OCI-LY3 (cell line): ENCODE data around the gene PTPRD.

Experiments
- H2AFZ ChIP-seq: fragments of 200-600, 300-600 bp; shearing (Covaris generic); 2 replicates; pipeline ENCODE4 v1.6.0; 2014; ENCODE audit warnings: antibody characterized with exemption, low read depth, low read length
- H3K27ac ChIP-seq: fragments of 200-600, 300-600 bp; sonication (generic); 2 replicates; pipeline ENCODE4 v1.5.1; 2014; ENCODE audit warnings: mild to moderate bottlenecking, low read length, moderate library complexity, mixed read lengths
- H3K27me3 ChIP-seq: fragments of 200-600, 300-600 bp; sonication (generic); 2 replicates; pipeline ENCODE4 v1.6.1; 2014; ENCODE audit warnings: low read depth, low read length, mixed read lengths
- H3K36me3 ChIP-seq: fragments of 200-600, 300-600 bp; sonication (generic); replicated peaks from 2 replicates; pipeline ENCODE3; 2014; ENCODE audit warnings: low read depth, low read length, mixed read lengths
- H3K4me1 ChIP-seq: fragments of 300-600, 200-600 bp; sonication (generic); 2 replicates; pipeline ENCODE4 v1.6.1; 2014; ENCODE audit warnings: low read length, mixed read lengths
- H3K4me2 ChIP-seq: fragments of 200-600, 300-600 bp; sonication (generic); 2 replicates; pipeline ENCODE4 v1.6.1; 2014; ENCODE audit warnings: low read length, mixed read lengths
- H3K4me3 ChIP-seq: fragments of 300-600, 200-600 bp; sonication (generic); 2 replicates; pipeline ENCODE4 v1.5.1; 2014; ENCODE audit warnings: antibody characterized with exemption, mild to moderate bottlenecking, low read length, moderate library complexity
- H3K79me2 ChIP-seq: fragments of 300-600, 200-600 bp; shearing (Covaris generic); 2 replicates; pipeline ENCODE4 v1.6.1; 2014; ENCODE audit warnings: mild to moderate bottlenecking, low read length, mixed read lengths
- H3K9ac ChIP-seq: fragments of 300-600, 200-600 bp; shearing (Covaris generic); 2 replicates; pipeline ENCODE4 v1.6.0; 2014; ENCODE audit warnings: mild to moderate bottlenecking, low read length, moderate library complexity
- H3K9me3 ChIP-seq: fragments of 200-600, 300-600 bp; shearing (Covaris generic); 2 replicates; pipeline ENCODE4 v1.6.1; 2014; ENCODE audit warnings: low read length, mixed read lengths; ENCODE audit not compliant: insufficient read depth
- H4K20me1 ChIP-seq: fragments of 200-600, 300-600 bp; sonication (generic); 2 replicates; pipeline ENCODE4 v1.6.1; 2016; ENCODE audit warnings: low read length, mixed read lengths; ENCODE audit not compliant: insufficient read depth
- EZH2phosphoT487 ChIP-seq: fragments of 200-600 bp; shearing (Covaris generic); IDR thresholded peaks from 2 replicates; pipeline ENCODE4 v1.6.1; 2018; ENCODE audit warnings: antibody characterized with exemption, mixed run types, low read depth
- TF ChIP-seq, protein P1 (sequence below): fragments of 200-600, 300-600 bp; sonication (generic); IDR thresholded peaks from 2 replicates; pipeline ENCODE4 v1.5.1; 2014; ENCODE audit warnings: antibody characterized with exemption, low read length, low read depth

PTPRD gene

DNA sequence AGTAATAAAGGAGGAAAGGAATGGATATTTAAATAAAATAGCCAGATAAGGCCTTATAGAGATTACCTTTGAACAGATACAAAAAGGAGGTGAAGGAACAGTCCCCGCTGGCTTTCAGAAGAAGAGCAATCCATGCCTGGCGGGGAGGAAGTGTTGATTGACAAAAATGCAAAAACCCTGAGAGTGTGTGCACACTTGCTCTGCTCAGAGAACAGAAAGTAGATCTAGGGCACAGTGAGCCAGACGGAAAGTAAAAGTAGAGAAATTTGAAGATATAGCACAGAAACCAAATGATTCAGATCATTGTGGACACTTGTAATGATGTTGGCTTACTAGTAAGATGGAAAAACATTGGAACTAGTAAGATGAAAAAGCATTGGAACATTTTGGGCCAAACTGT lies 720.6 kb downstream of the PTPRD start:
- H4K20me1 ChIP-seq, result no peaks in the 10 kb centered on the region
- no peak overlapping the region for H2AFZ ChIP-seq
- H3K36me3 ChIP-seq, result no peaks in the 10 kb centered on the region
- TF ChIP-seq, protein P1, sequence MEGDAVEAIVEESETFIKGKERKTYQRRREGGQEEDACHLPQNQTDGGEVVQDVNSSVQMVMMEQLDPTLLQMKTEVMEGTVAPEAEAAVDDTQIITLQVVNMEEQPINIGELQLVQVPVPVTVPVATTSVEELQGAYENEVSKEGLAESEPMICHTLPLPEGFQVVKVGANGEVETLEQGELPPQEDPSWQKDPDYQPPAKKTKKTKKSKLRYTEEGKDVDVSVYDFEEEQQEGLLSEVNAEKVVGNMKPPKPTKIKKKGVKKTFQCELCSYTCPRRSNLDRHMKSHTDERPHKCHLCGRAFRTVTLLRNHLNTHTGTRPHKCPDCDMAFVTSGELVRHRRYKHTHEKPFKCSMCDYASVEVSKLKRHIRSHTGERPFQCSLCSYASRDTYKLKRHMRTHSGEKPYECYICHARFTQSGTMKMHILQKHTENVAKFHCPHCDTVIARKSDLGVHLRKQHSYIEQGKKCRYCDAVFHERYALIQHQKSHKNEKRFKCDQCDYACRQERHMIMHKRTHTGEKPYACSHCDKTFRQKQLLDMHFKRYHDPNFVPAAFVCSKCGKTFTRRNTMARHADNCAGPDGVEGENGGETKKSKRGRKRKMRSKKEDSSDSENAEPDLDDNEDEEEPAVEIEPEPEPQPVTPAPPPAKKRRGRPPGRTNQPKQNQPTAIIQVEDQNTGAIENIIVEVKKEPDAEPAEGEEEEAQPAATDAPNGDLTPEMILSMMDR, result no peak
- no peak for TF ChIP-seq EZH2phosphoT487
- peaks cover 5% of the 10 kb centered on the region; the same call in 1 of the 2 replicates for H3K4me1 ChIP-seq
- H3K79me2 ChIP-seq, result no peaks in the 10 kb centered on the region
- H3K27ac ChIP-seq, result no peak overlapping the region
- no peaks in the 10 kb centered on the region for H3K9me3 ChIP-seq
- H3K4me3 ChIP-seq, result no peak overlapping the region
- H3K9ac ChIP-seq, result no peak overlapping the region
- H3K27me3 ChIP-seq, result no peaks in the 10 kb centered on the region
- H3K4me2 ChIP-seq, result 0 out of 2 replicates have a peak overlapping the region, but pooled peaks have one; percentile 2

DNA sequence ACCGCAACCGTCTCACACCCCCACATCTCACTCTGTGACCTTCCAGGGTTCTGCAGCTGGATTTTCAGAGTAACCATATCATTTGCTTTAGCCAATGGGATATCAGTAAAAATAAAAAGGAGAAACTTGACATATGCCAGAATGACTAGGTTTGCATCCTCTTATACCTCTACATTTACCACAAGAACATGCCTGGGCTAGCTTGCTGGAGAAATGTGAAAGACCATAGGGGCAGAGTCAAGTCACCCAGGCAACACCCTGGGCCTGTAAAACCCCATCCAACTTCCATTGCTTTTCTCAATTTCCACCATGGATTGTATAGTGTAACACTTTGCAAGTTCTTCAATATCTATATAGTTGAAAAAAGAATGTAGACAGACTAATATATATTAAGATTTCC lies 731.1 kb downstream of the PTPRD start:
- Histone ChIP-seq H3K4me3 (no peak overlapping the region), H3K27me3 (no peaks in the 10 kb centered on the region), H3K79me2 (no peaks in the 10 kb centered on the region), H3K36me3 (no peaks in the 10 kb centered on the region), H3K9me3 (no peaks in the 10 kb centered on the region), H3K4me1 (no peaks in the 10 kb centered on the region), H3K27ac (no peak overlapping the region), H3K9ac (no peak overlapping the region), H3K4me2 (no peak overlapping the region), H2AFZ (no peak overlapping the region), H4K20me1 (no peaks in the 10 kb centered on the region)
- TF ChIP-seq, protein P1, result no peak
- TF ChIP-seq EZH2phosphoT487, result no peak

DNA sequence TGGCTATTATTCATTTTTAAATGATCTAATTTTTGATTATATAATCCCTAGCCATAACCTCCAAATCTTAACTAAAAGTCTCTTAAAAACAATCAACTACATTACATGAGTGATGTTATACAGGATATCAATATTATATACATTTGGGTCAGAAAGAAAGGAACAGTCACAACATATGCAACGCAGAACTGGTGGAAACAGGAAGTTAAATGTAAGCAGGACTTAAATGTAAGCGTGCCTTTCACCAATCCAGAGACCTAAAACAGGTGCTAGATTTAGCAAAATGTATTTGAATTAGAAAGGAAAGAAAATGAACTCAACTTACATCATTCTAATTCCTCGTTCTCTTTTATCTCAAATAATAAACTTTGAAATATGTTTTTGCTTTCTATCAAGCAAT lies 738.5 kb downstream of the PTPRD start:
- peak overlapping the region; percentile 43 for H3K4me2 ChIP-seq

DNA sequence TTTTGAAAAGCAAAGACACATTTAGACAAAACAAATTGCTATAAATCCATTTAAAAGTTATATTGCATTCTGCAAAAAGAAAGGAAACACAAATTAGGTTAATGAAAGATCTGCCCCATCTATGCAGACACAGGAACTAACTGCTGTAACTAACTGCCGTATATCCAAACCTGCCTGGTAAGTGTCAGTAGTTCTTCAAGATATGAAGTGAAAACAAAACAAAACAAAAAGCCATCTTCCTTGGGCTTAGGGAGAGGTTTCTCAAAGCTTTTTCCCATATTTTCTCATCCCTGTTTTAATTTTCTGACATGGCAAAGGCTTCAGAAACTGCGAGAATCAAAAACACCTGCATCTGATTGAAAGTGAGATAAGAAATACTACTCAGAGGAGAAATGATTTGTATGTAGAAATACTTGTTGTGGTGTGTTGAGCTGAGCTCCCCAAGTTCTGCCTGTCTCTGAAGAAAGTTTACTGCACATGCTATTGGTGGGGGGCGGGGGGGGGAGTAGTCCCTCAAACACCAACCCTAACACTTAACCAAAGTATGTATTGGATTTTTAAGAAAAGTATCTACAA lies 750.5 kb downstream of the PTPRD start:
- H3K9ac ChIP-seq, result no peak overlapping the region
- H4K20me1 ChIP-seq, result no peaks in the 10 kb centered on the region
- no peak for TF ChIP-seq EZH2phosphoT487
- TF ChIP-seq, protein P1, result no peak
- H3K4me1 ChIP-seq, result no peaks in the 10 kb centered on the region
- H3K9me3 ChIP-seq, result no peaks in the 10 kb centered on the region
- no peak overlapping the region for H3K4me2 ChIP-seq
- no peaks in the 10 kb centered on the region for H3K27me3 ChIP-seq
- H3K4me3 ChIP-seq, result no peak overlapping the region
- no peak overlapping the region for H3K27ac ChIP-seq
- no peaks in the 10 kb centered on the region for H3K79me2 ChIP-seq
- H2AFZ ChIP-seq, result no peak overlapping the region
- H3K36me3 ChIP-seq, result no peaks in the 10 kb centered on the region

More for the DNA sequence above, 738.5 kb downstream of the PTPRD start:
- Histone ChIP-seq H3K9me3 (no peaks in the 10 kb centered on the region), H4K20me1 (no peaks in the 10 kb centered on the region), H3K4me3 (0 out of 2 replicates have a peak overlapping the region, but pooled peaks have one; percentile 21), H3K4me1 (peaks cover 8% of the 10 kb centered on the region; the same call in 1 of the 2 replicates), H3K79me2 (no peaks in the 10 kb centered on the region), H2AFZ (peak overlapping the region; percentile 89), H3K9ac (no peak overlapping the region), H3K27ac (no peak overlapping the region), H3K27me3 (no peaks in the 10 kb centered on the region), H3K36me3 (no peaks in the 10 kb centered on the region)
- no peak for TF ChIP-seq EZH2phosphoT487
- TF ChIP-seq, protein P1, result no peak
